NT2/D1 (cell line): ENCODE data around the gene SPACA6.
"Not testable (repeated sequence)": the region's sequence is repeated elsewhere in the genome, so short reads cannot be mapped to it uniquely, and the experiment has no call there.

Experiments
- DNase-seq: peaks from one replicate; pipeline ENCODE4 v3.0.0-alpha.2; 2011; ENCODE audit warnings: low read depth, low spot score
- H3K27me3 ChIP-seq: 2 replicates; pipeline ENCODE4 v1.6.0; 2011; ENCODE audit warnings: mild to moderate bottlenecking; ENCODE audit not compliant: insufficient read length, insufficient read depth
- H3K36me3 ChIP-seq: 2 replicates; pipeline ENCODE4 v1.6.1; 2011; ENCODE audit warnings: mild to moderate bottlenecking, low read length, mixed read lengths; ENCODE audit not compliant: insufficient read depth, insufficient read length
- H3K4me1 ChIP-seq: 2 replicates; pipeline ENCODE4 v1.5.1; 2011; ENCODE audit not compliant: insufficient read depth, insufficient read length
- H3K4me3 ChIP-seq: 2 replicates; pipeline ENCODE4 v1.5.1; 2011; ENCODE audit warnings: low read depth; ENCODE audit not compliant: insufficient read length
- H3K9ac ChIP-seq: 2 replicates; pipeline ENCODE4 v1.6.0; 2011; ENCODE audit warnings: low read depth; ENCODE audit not compliant: insufficient read length
- H3K9me3 ChIP-seq: 2 replicates; pipeline ENCODE4 v1.5.1; 2011; ENCODE audit warnings: mild to moderate bottlenecking, low read length; ENCODE audit not compliant: insufficient read depth
- SUZ12 ChIP-seq: IDR thresholded peaks from 2 replicates; pipeline ENCODE4 v1.6.1; 2011; ENCODE audit not compliant: insufficient read length, insufficient read depth; ENCODE audit errors: extremely low read depth
- YY1 ChIP-seq: IDR thresholded peaks from 2 replicates; pipeline ENCODE4 v1.6.1; 2011; ENCODE audit not compliant: insufficient read length, insufficient read depth
- ZNF274 ChIP-seq: IDR thresholded peaks from 2 replicates; pipeline ENCODE4 v1.6.1; 2011; ENCODE audit warnings: mild to moderate bottlenecking, low read depth, low read length

Gene SPACA6

DNA sequence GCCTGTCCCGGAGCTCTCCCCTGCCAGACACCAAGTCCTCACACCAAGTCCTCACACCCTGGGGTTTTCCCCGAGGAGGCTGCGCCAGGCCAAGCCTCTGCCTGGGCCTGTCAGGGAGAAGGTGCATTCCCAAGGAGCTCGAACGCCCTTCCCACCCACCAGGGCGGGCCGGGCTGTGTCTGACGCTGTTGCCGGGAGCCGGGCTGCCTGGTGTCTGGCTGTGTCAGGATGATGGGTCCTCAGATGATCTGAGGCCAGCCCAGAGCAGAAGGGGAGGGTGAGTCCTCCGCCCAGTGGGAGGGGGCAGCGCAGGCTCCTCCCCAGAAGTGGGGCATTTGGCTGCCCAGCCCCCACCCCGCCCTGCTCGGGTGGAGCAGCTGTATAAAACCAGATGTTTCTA is 32.9 kb downstream of the SPACA6 start:
- H3K4me3 ChIP-seq, result no peak overlapping the region
- no peak overlapping the region for H3K9ac ChIP-seq
- peaks cover 2% of the 10 kb centered on the region for H3K4me1 ChIP-seq
- H3K27me3 ChIP-seq, result peaks cover under 1% of the 10 kb centered on the region
- H3K9me3 ChIP-seq, result no peaks in the 10 kb centered on the region
- DNase-seq, result no peak
- TF ChIP-seq ZNF274, result no peak
- TF ChIP-seq YY1, result no peak
- TF ChIP-seq SUZ12, result no peak
- no peaks in the 10 kb centered on the region for H3K36me3 ChIP-seq

DNA sequence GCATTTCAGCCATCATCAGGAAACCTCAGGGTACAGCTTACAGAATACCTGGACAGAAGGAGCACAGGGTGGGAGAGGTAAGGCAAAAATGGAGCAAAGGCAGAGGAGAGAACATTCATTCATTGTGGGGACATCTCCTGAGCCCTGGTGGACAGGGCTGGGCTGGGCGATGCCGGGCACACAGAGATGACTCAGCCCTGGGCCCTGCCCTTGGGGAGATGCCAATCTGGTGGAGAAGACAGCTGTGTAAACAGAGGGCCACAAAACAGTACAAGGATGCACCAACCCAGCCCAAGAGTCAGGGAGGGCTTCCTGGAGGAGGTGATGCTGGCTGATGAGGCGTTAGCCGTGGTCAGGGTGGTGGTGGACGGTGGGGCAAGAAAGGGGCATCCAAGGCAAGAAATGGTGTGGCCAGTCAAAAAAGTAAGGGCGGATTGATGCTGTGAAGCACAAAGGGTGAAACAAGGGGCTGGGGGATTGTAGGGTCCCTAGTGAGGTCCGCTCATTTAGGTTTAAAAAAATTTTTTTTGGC is 34.3 kb downstream of the SPACA6 start:
- H3K9ac ChIP-seq, result no peak overlapping the region
- no peaks in the 10 kb centered on the region for H3K9me3 ChIP-seq
- H3K4me3 ChIP-seq, result no peak overlapping the region
- H3K36me3 ChIP-seq, result no peaks in the 10 kb centered on the region
- no peaks in the 10 kb centered on the region for H3K27me3 ChIP-seq
- peaks cover 2% of the 10 kb centered on the region for H3K4me1 ChIP-seq
- no peak for DNase-seq
- TF ChIP-seq SUZ12 (no peak), YY1 (no peak), ZNF274 (no peak)

DNA sequence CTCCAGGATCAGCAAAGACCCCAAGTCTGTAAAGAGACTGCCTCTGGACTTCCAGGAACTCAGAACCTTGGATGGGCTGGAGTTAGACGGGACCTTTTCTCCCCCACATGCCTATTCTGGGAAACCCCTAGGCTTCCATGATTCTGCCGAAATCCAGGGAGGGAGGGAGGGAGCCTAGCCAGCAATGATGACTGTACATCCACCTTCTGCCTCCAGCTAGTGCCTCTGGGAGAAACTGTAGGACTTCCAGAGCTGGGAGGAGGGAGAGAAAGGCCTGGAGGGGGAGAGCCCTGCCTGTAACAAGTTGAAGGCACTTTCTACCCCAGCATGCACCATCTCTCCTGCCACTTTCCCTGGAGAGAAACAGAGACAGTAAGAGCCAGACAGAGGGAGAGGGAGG is 36.7 kb downstream of the SPACA6 start:
- Histone ChIP-seq H3K4me3 (no peak overlapping the region), H3K36me3 (no peaks in the 10 kb centered on the region), H3K27me3 (no peaks in the 10 kb centered on the region), H3K4me1 (peaks cover 2% of the 10 kb centered on the region), H3K9me3 (no peaks in the 10 kb centered on the region), H3K9ac (no peak overlapping the region)
- no peak for DNase-seq
- TF ChIP-seq SUZ12, result no peak
- no peak for TF ChIP-seq YY1
- TF ChIP-seq ZNF274, result no peak

DNA sequence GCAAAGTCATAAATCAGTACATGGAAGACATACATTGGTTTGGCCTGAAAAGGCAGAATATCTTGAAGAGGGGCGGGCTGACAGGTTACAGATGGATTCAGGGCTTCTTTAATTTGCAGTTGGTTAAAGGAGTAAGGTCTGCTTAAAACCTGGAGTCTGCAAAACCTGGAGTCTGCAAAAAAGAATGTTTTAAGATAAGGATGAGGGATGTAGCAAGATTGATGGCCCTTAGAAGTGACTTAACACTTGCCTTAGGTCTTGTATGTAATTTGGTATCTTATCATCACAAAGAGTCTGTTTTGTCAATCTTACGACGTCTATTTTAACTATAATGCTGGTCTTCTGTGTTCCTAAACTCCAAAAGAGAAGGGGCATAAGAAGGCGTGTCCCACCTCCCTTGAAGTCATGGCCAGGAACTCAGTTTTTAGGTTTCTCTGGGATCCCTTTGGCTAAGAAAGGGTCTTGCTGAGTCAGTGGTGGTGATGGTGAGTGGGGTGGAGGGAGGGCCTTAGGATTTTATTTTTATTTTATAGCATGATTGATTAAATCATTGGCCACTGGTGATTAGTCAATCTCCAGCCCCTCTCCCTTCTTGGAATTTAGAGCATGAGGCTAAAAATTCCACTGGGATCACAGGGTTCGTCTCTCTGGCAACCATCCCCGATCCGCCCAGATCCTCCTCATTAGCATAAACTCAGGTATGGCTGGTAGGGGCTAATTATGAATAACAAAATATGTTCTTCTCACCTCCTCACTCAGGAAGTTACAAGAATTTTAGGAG is 40.8 kb downstream of the SPACA6 start:
- Histone ChIP-seq H3K9ac (no peak overlapping the region), H3K4me1 (no peaks in the 10 kb centered on the region), H3K4me3 (no peak overlapping the region), H3K27me3 (no peaks in the 10 kb centered on the region), H3K9me3 (no peaks in the 10 kb centered on the region), H3K36me3 (no peaks in the 10 kb centered on the region)
- DNase-seq, result no peak
- TF ChIP-seq YY1, result no peak
- TF ChIP-seq SUZ12, result no peak
- TF ChIP-seq ZNF274, result no peak

DNA sequence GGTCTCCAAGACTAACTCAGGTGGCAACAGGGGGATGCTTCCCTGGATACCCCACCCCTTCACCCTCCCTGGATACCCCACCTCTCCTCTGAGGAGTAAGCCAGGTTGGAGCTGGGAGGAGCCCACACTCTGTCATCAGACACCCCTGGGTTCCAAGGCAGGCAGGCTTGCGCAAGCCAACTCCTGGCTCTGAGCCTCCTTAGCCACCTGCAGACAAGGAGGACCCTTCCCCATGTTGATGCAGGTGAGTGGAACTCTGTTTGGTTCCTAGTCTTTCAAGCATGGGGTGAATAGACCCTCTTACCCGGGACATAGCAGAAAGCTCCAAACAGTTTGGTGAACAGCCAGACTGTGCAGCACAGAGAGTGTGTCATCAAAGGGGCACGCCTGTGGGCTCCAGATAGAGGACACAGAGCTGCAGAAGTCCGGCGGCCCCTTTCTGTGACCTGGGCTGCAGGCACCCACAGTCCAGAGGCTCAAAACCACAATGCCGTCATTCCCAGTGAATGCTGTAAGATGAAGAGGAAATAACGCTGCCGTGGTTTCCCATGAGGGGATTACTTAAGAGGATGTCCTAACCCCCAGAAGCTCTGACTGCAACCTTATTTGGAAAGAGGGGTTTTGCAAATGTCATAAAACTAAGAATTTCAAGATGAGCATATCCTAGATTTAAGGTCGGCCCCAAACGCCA is 42.8 kb downstream of the SPACA6 start:
- no peak overlapping the region for H3K4me3 ChIP-seq
- no peak overlapping the region for H3K9ac ChIP-seq
- no peaks in the 10 kb centered on the region for H3K36me3 ChIP-seq
- TF ChIP-seq YY1 (no peak), ZNF274 (no peak), SUZ12 (no peak)
- no peak for DNase-seq
- H3K9me3 ChIP-seq, result no peaks in the 10 kb centered on the region
- no peaks in the 10 kb centered on the region for H3K4me1 ChIP-seq
- no peaks in the 10 kb centered on the region for H3K27me3 ChIP-seq

DNA sequence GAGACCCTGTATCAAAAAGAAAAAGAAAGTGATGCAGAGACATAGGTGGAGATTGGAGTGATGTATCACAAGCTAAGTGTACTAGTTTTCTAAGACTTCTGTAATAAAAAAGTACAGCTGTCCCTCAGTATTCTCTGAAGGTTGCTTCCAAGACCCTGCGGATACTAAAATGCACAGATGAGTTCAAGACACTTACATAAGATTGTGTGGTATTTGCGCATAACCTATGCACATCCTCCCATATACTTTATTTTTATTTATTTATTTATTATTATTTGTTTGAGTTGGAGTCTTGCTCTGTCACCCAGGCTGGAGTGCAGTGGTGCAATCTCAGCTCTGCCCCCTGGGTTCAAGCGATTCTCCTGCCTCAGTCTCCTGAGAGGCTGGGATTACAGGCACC is 44.3 kb downstream of the SPACA6 start:
- Histone ChIP-seq H3K9ac (no peak overlapping the region), H3K4me3 (no peak overlapping the region), H3K9me3 (no peaks in the 10 kb centered on the region), H3K27me3 (no peaks in the 10 kb centered on the region), H3K36me3 (no peaks in the 10 kb centered on the region), H3K4me1 (no peaks in the 10 kb centered on the region)
- TF ChIP-seq YY1 (no peak), SUZ12 (no peak), ZNF274 (no peak)
- no peak for DNase-seq

DNA sequence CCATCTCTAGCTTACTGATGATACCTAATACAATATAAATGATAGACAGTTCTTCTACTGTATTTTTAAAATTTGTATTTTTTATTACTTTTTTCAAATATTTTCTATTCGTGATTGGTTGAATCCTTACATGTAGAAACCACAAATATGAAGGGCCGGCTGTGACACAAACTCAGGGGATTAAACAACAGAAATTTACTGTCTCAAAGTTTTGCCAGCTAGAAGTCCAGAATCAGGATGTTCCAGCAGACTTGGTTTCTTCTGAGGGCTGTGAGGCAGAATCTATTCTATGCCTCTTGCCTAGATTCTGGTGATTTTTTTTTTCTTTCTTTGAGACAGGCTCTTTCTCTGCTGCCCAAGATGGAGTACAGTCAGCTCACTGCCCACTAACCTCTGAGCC is 44.8 kb downstream of the SPACA6 start:
- Histone ChIP-seq H3K4me3 (no peak overlapping the region), H3K4me1 (no peaks in the 10 kb centered on the region), H3K9ac (no peak overlapping the region), H3K9me3 (no peaks in the 10 kb centered on the region), H3K27me3 (no peaks in the 10 kb centered on the region), H3K36me3 (no peaks in the 10 kb centered on the region)
- TF ChIP-seq SUZ12, result no peak
- no peak for TF ChIP-seq ZNF274
- no peak for TF ChIP-seq YY1
- no peak for DNase-seq

DNA sequence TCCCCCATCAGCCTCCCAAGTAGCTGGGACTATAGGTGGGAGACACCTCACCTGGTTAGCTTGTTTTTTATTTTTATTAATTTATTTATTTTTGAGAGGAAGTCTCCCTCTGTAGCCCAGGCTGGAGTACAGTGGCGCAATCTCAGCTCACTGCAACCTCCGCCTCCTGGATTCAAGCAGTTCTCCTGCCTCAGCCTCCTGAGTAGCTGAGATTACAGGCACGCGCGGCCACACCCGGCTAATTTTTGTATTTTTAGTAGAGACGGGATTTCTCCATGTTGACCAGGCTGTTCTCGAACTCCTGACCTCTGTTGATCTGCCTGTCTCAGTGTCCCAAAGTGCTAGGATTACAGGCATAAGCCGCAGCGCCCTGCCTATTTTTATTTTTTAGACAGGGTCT is 45.4 kb downstream of the SPACA6 start:
- H3K4me3 ChIP-seq, H3K9ac ChIP-seq, H3K27me3 ChIP-seq, H3K4me1 ChIP-seq, DNase-seq, H3K9me3 ChIP-seq, H3K36me3 ChIP-seq: not testable (repeated sequence)
